ENCODE measurements around the gene PNPLA1. TPM values are rescaled to one million over a fixed set of nuclear protein-coding genes. Genes with fewer than 3 reads are reported as not detected.

PNPLA1 gene
- polyA plus RNA-seq: 1 to 10 TPM in 3 of 4 donors, under 1 TPM in 1; 0.55 to 2.7 (median 1.9) TPM
- long read RNA-seq, donor 1: 0 reads
- long read RNA-seq, donor 2: 0 reads
- long read RNA-seq, donor 3: 0 reads
- long read RNA-seq, donor 4: 0 reads
- long read RNA-seq, donor 5: 0 reads
- long read RNA-seq, donor 6: 0 reads
- long read RNA-seq, donor 7: 0 reads
- long read RNA-seq, donor 8: 0 reads
- long read RNA-seq, donor 9: 0 reads
- long read RNA-seq, donor 10: 0 reads

- peak in 1 of 2 donors; percentile 39 for DNase-seq
- H3K27ac ChIP-seq (ENCODE audit: low read depth in 1 of 3, low read length in 2 of 3): peak within 1 kb of the TSS in 1 of 3 donors; percentile 34
- FAIRE-seq: no peak
- 66 to 79% (median 79%) methylated on average over 32 of the region's 32 CpGs for WGBS, 3 donors
- H3K27me3 ChIP-seq (ENCODE audit: control insufficient read depth in 3 of 3, insufficient read depth in 3 of 3, low read length in 3 of 3): no peaks in the 10 kb centered on the region
- peaks cover 0 to 43% (median 0%) of the 10 kb centered on the region in 3 donors for H3K4me1 ChIP-seq (ENCODE audit: control insufficient read depth in 3 of 3, insufficient read depth in 2 of 3, low read depth in 1 of 3, low read length in 2 of 3)
- H3K4me3 ChIP-seq (ENCODE audit: low read depth in 1 of 3, low read length in 3 of 3): no peak within 1 kb of the TSS
- H3K9me3 ChIP-seq (ENCODE audit: control insufficient read depth in 2 of 2, insufficient read depth in 1 of 2, low read depth in 1 of 2, low read length in 1 of 2): peaks cover 0 to 12% of the 10 kb centered on the region in 2 donors
- H3K36me3 ChIP-seq (ENCODE audit: control insufficient read depth in 3 of 3, insufficient read depth in 2 of 3, low read depth in 1 of 3, low read length in 3 of 3): no peaks in the 10 kb centered on the region
Measured at GRCh38 chr6:36269834-36270705, at the start of gene PNPLA1. PNPLA1 (plus strand) TSS chr6:36270060; CDS start chr6:36270460, 400 bp downstream.

- Histone ChIP-seq H3K36me3 (ENCODE audit: control insufficient read depth in 3 of 3, insufficient read depth in 2 of 3, low read depth in 1 of 3, low read length in 3 of 3) (peaks cover 5 to 57% (median 13%) of the 10 kb centered on the region in 3 donors), H3K4me3 (ENCODE audit: low read depth in 1 of 3, low read length in 3 of 3) (no peak overlapping the region), H3K4me1 (ENCODE audit: control insufficient read depth in 3 of 3, insufficient read depth in 2 of 3, low read depth in 1 of 3, low read length in 2 of 3) (peaks cover 3 to 71% (median 4%) of the 10 kb centered on the region in 3 donors), H3K9me3 (ENCODE audit: control insufficient read depth in 2 of 2, insufficient read depth in 1 of 2, low read depth in 1 of 2, low read length in 1 of 2) (no peaks in the 10 kb centered on the region), H3K27me3 (ENCODE audit: control insufficient read depth in 3 of 3, insufficient read depth in 3 of 3, low read length in 3 of 3) (no peaks in the 10 kb centered on the region), H3K27ac (ENCODE audit: low read depth in 1 of 3, low read length in 2 of 3) (peak overlapping the region in 1 of 3 donors; percentile 73)
- FAIRE-seq: no peak
- peak; percentile 31 to 61 for DNase-seq
- 20 to 54% (median 41%) methylated on average over 4 of the region's 4 CpGs for WGBS, 3 donors
Measured at GRCh38 chr6:36220226-36220625, 49.6 kb upstream of the PNPLA1 start.

- Histone ChIP-seq H3K27me3 (ENCODE audit: control insufficient read depth in 3 of 3, insufficient read depth in 3 of 3, low read length in 3 of 3) (no peaks in the 10 kb centered on the region), H3K27ac (ENCODE audit: low read depth in 1 of 3, low read length in 2 of 3) (no peak overlapping the region), H3K36me3 (ENCODE audit: control insufficient read depth in 3 of 3, insufficient read depth in 2 of 3, low read depth in 1 of 3, low read length in 3 of 3) (peaks cover 5 to 50% (median 16%) of the 10 kb centered on the region in 3 donors), H3K9me3 (ENCODE audit: control insufficient read depth in 2 of 2, insufficient read depth in 1 of 2, low read depth in 1 of 2, low read length in 1 of 2) (no peaks in the 10 kb centered on the region), H3K4me1 (ENCODE audit: control insufficient read depth in 3 of 3, insufficient read depth in 2 of 3, low read depth in 1 of 3, low read length in 2 of 3) (peaks cover 5 to 74% (median 7%) of the 10 kb centered on the region in 3 donors), H3K4me3 (ENCODE audit: low read depth in 1 of 3, low read length in 3 of 3) (no peak overlapping the region)
- 63 to 72% (median 65%) methylated on average over 2 of the region's 2 CpGs for WGBS, 3 donors
- FAIRE-seq (no peak), DNase-seq (peak in 1 of 2 donors; percentile 28)
Measured at GRCh38 chr6:36221674-36222073, 48.2 kb upstream of the PNPLA1 start.

GRCh38 chr6:36222924-36223323, 46.9 kb upstream of the PNPLA1 start:
- 31 to 66% (median 53%) methylated on average over 4 of the region's 4 CpGs for WGBS, 3 donors
- FAIRE-seq (no peak), DNase-seq (peak; percentile 37 to 55)
- H3K27me3 ChIP-seq (ENCODE audit: control insufficient read depth in 3 of 3, insufficient read depth in 3 of 3, low read length in 3 of 3): no peaks in the 10 kb centered on the region
- no peak overlapping the region for H3K27ac ChIP-seq (ENCODE audit: low read depth in 1 of 3, low read length in 2 of 3)
- no peak overlapping the region for H3K4me3 ChIP-seq (ENCODE audit: low read depth in 1 of 3, low read length in 3 of 3)
- peaks cover 9 to 43% (median 13%) of the 10 kb centered on the region in 3 donors for H3K36me3 ChIP-seq (ENCODE audit: control insufficient read depth in 3 of 3, insufficient read depth in 2 of 3, low read depth in 1 of 3, low read length in 3 of 3)
- no peaks in the 10 kb centered on the region for H3K9me3 ChIP-seq (ENCODE audit: control insufficient read depth in 2 of 2, insufficient read depth in 1 of 2, low read depth in 1 of 2, low read length in 1 of 2)
- H3K4me1 ChIP-seq (ENCODE audit: control insufficient read depth in 3 of 3, insufficient read depth in 2 of 3, low read depth in 1 of 3, low read length in 2 of 3): peaks cover 5 to 71% (median 5%) of the 10 kb centered on the region in 3 donors

- FAIRE-seq (no peak), DNase-seq (no peak)
- WGBS, 3 donors: 97 to 98% (median 97%) methylated on average over 1 of the region's 1 CpG
- H3K27ac ChIP-seq (ENCODE audit: low read depth in 1 of 3, low read length in 2 of 3): no peak overlapping the region
- H3K4me3 ChIP-seq (ENCODE audit: low read depth in 1 of 3, low read length in 3 of 3): no peak overlapping the region
- H3K9me3 ChIP-seq (ENCODE audit: control insufficient read depth in 2 of 2, insufficient read depth in 1 of 2, low read depth in 1 of 2, low read length in 1 of 2): no peaks in the 10 kb centered on the region
- no peaks in the 10 kb centered on the region for H3K27me3 ChIP-seq (ENCODE audit: control insufficient read depth in 3 of 3, insufficient read depth in 3 of 3, low read length in 3 of 3)
- H3K36me3 ChIP-seq (ENCODE audit: control insufficient read depth in 3 of 3, insufficient read depth in 2 of 3, low read depth in 1 of 3, low read length in 3 of 3): peaks cover 9 to 45% (median 10%) of the 10 kb centered on the region in 3 donors
- H3K4me1 ChIP-seq (ENCODE audit: control insufficient read depth in 3 of 3, insufficient read depth in 2 of 3, low read depth in 1 of 3, low read length in 2 of 3): peaks cover 5 to 71% (median 5%) of the 10 kb centered on the region in 3 donors
Measured at GRCh38 chr6:36223706-36224105, 46.2 kb upstream of the PNPLA1 start.

- no peaks in the 10 kb centered on the region for H3K27me3 ChIP-seq (ENCODE audit: control insufficient read depth in 3 of 3, insufficient read depth in 3 of 3, low read length in 3 of 3)
Measured at GRCh38 chr6:36224918-36225461, 44.9 kb upstream of the PNPLA1 start.

GRCh38 chr6:36226438-36227047, 43.3 kb upstream of the PNPLA1 start:
- Histone ChIP-seq H3K4me3 (ENCODE audit: low read depth in 1 of 3, low read length in 3 of 3) (no peak overlapping the region), H3K36me3 (ENCODE audit: control insufficient read depth in 3 of 3, insufficient read depth in 2 of 3, low read depth in 1 of 3, low read length in 3 of 3) (peaks cover 6 to 60% (median 19%) of the 10 kb centered on the region in 3 donors), H3K27me3 (ENCODE audit: control insufficient read depth in 3 of 3, insufficient read depth in 3 of 3, low read length in 3 of 3) (no peaks in the 10 kb centered on the region), H3K4me1 (ENCODE audit: control insufficient read depth in 3 of 3, insufficient read depth in 2 of 3, low read depth in 1 of 3, low read length in 2 of 3) (peaks cover 5 to 78% (median 5%) of the 10 kb centered on the region in 3 donors), H3K27ac (ENCODE audit: low read depth in 1 of 3, low read length in 2 of 3) (peak overlapping the region in 1 of 3 donors; percentile 32), H3K9me3 (ENCODE audit: control insufficient read depth in 2 of 2, insufficient read depth in 1 of 2, low read depth in 1 of 2, low read length in 1 of 2) (no peaks in the 10 kb centered on the region)
- 53 to 76% (median 68%) methylated on average over 4 of the region's 4 CpGs for WGBS, 3 donors
- DNase-seq: no peak
- FAIRE-seq: no peak

More at GRCh38 chr6:36224918-36225461, 44.9 kb upstream of the PNPLA1 start:
- Histone ChIP-seq H3K9me3 (ENCODE audit: control insufficient read depth in 2 of 2, insufficient read depth in 1 of 2, low read depth in 1 of 2, low read length in 1 of 2) (no peaks in the 10 kb centered on the region), H3K36me3 (ENCODE audit: control insufficient read depth in 3 of 3, insufficient read depth in 2 of 3, low read depth in 1 of 3, low read length in 3 of 3) (peaks cover 6 to 48% (median 12%) of the 10 kb centered on the region in 3 donors), H3K4me1 (ENCODE audit: control insufficient read depth in 3 of 3, insufficient read depth in 2 of 3, low read depth in 1 of 3, low read length in 2 of 3) (peaks cover 5 to 71% (median 5%) of the 10 kb centered on the region in 3 donors), H3K4me3 (ENCODE audit: low read depth in 1 of 3, low read length in 3 of 3) (no peak overlapping the region), H3K27ac (ENCODE audit: low read depth in 1 of 3, low read length in 2 of 3) (peak overlapping the region in 1 of 3 donors; percentile 52)
- WGBS, 3 donors: 80 to 85% (median 85%) methylated on average over 5 of the region's 5 CpGs
- DNase-seq (no peak), FAIRE-seq (no peak)

All from small intestine (tissue), 16 donors.